Upper lobe of right lung (tissue), 1 donor: Measurements from ENCODE around the gene DAPK2. TPM values are rescaled to one million over a fixed set of nuclear protein-coding genes. Genes with fewer than 3 reads are reported as not detected.

Experiments
- ATAC-seq: fragments of 200-7000 bp; cut with Tn5 transposase; one replicate; pipeline ENCODE4 v1.9.1; 2020; ENCODE audit warnings: mild to moderate bottlenecking, moderate library complexity
- DNase-seq: peaks from one replicate; pipeline ENCODE4 v3.0.0-alpha.2; 2020
- H3K27ac ChIP-seq: fragments of 200-600 bp; one replicate; pipeline ENCODE4 v1.8.0; 2022
- H3K27me3 ChIP-seq: fragments of 200-600 bp; one replicate; pipeline ENCODE4 v1.8.0; 2022; ENCODE audit warnings: mild to moderate bottlenecking
- H3K36me3 ChIP-seq: fragments of 200-600 bp; one replicate; pipeline ENCODE4 v1.8.0; 2022
- H3K4me1 ChIP-seq: fragments of 200-600 bp; one replicate; pipeline ENCODE4 v1.8.0; 2022
- H3K4me3 ChIP-seq: fragments of 200-600 bp; one replicate; pipeline ENCODE4 v1.8.0; 2022; ENCODE audit warnings: mild to moderate bottlenecking
- H3K9me3 ChIP-seq: fragments of 200-600 bp; one replicate; pipeline ENCODE4 v1.8.0; 2022
- intact Hi-C: fragments of 100-400 bp; cut with DNase I; formaldehyde crosslinking; loops from one replicate; pipeline ENCODE4 v1.11.0; 2022
- total RNA-seq: library from RNA; stranded (reverse); fragmentation: NEBNext Ultra II Directional; extraction: Animal tissue kit (Norgen Biotek cat#: 25700); gene quantifications from one replicate; pipeline ENCODE4 v1.2.1, GENCODE V29; 2021
- TF ChIP-seq, protein P1 (sequence below): fragments of 200-600 bp; IDR thresholded peaks from one replicate; pipeline ENCODE4 v1.8.0; 2022; ENCODE audit warnings: antibody characterized with exemption
- donor health status: DM: no; HTN: yes; CAD: no; lungs with severe emphysema.

DAPK2 gene
- total RNA-seq, 1 donor from 2014 or later: 73.3 TPM

DNA sequence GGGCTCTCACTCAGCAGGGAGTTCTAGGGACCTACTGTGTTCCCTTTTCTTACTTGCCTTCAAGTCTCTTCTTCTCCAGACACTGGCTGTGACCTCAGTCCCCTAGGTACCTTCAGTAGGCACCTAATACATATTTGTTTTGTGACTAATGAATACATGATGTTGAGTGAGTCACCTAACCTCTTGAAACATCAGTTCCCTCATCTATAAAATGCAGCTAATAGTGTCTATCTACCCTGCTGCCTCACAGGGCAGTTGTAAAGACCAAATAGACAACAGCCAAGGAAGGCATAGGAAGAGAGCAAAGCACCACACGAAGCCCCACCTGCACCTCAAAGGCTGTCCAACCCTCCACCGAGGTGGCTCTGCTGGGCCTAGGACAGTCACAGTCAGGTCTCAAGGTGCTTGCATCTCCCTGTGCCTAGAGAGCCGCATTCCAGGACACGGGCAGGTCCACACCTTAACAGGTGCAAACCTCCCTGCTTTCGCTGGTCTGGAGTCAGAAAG is 29.1 kb downstream of the DAPK2 start:
- DNase-seq: no peak
- Histone ChIP-seq H3K36me3 (no peaks in the 10 kb centered on the region), H3K27me3 (no peaks in the 10 kb centered on the region), H3K27ac (no peak overlapping the region), H3K4me3 (no peak overlapping the region), H3K9me3 (no peaks in the 10 kb centered on the region), H3K4me1 (peaks cover 24% of the 10 kb centered on the region)
- peak; percentile 25 for ATAC-seq
- intact Hi-C loops: no loop called here
- TF ChIP-seq, protein P1, sequence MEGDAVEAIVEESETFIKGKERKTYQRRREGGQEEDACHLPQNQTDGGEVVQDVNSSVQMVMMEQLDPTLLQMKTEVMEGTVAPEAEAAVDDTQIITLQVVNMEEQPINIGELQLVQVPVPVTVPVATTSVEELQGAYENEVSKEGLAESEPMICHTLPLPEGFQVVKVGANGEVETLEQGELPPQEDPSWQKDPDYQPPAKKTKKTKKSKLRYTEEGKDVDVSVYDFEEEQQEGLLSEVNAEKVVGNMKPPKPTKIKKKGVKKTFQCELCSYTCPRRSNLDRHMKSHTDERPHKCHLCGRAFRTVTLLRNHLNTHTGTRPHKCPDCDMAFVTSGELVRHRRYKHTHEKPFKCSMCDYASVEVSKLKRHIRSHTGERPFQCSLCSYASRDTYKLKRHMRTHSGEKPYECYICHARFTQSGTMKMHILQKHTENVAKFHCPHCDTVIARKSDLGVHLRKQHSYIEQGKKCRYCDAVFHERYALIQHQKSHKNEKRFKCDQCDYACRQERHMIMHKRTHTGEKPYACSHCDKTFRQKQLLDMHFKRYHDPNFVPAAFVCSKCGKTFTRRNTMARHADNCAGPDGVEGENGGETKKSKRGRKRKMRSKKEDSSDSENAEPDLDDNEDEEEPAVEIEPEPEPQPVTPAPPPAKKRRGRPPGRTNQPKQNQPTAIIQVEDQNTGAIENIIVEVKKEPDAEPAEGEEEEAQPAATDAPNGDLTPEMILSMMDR: no peak

- Histone ChIP-seq H3K4me3 (no peak overlapping the region), H3K27me3 (no peaks in the 10 kb centered on the region), H3K27ac (no peak overlapping the region), H3K4me1 (peaks cover 30% of the 10 kb centered on the region), H3K9me3 (no peaks in the 10 kb centered on the region), H3K36me3 (no peaks in the 10 kb centered on the region)
- intact Hi-C loops: no loop called here
- TF ChIP-seq, protein P1: no peak
- DNase-seq (no peak), ATAC-seq (no peak)
Measured at GRCh38 chr15:64016257-64016656, 30.0 kb downstream of the DAPK2 start.

DNA sequence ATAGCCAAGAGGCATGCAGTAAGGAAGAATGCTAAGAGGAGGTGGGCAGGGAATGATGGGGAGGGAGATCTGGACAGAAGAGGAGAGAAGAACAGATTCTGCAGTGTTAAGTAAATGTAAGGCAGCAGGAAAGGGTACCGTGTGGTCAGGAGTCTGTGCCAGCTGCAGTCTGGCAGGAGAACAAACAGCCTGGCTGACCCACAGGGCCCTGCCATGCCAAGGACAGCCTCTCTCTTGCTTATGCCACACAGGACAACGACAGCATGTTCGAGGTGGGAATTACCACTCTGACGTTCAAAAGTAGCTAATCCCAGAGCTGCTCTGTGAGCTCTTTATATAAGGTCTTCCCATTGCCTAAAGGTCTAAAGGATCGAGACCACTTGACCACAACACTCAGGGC is 31.3 kb downstream of the DAPK2 start:
- Histone ChIP-seq H3K27ac (no peak overlapping the region), H3K36me3 (no peaks in the 10 kb centered on the region), H3K4me3 (no peak overlapping the region), H3K9me3 (no peaks in the 10 kb centered on the region), H3K4me1 (peaks cover 40% of the 10 kb centered on the region), H3K27me3 (no peaks in the 10 kb centered on the region)
- intact Hi-C loops: no loop called here
- peak; percentile 7 for ATAC-seq
- TF ChIP-seq, protein P1: no peak
- DNase-seq: no peak

- Histone ChIP-seq H3K36me3 (no peaks in the 10 kb centered on the region), H3K27ac (peak overlapping the region; percentile 33), H3K9me3 (no peaks in the 10 kb centered on the region), H3K4me1 (peaks cover 49% of the 10 kb centered on the region), H3K4me3 (no peak overlapping the region), H3K27me3 (no peaks in the 10 kb centered on the region)
- no peak for DNase-seq
- TF ChIP-seq, protein P1: no peak
- ATAC-seq: peak; percentile 25
- intact Hi-C loops: no loop called here
Measured at GRCh38 chr15:64013179-64014062, 32.9 kb downstream of the DAPK2 start.

GRCh38 chr15:64011736-64012135 is 34.5 kb downstream of the DAPK2 start:
- Histone ChIP-seq H3K4me3 (no peak overlapping the region), H3K27me3 (no peaks in the 10 kb centered on the region), H3K4me1 (peaks cover 44% of the 10 kb centered on the region), H3K36me3 (no peaks in the 10 kb centered on the region), H3K9me3 (no peaks in the 10 kb centered on the region), H3K27ac (no peak overlapping the region)
- ATAC-seq: no peak
- intact Hi-C loops: no loop called here
- no peak for DNase-seq
- TF ChIP-seq, protein P1: no peak
